Urothelium cell line (cell line): ENCODE data around the gene EIF4E2.

Experiments used
- DNase-seq: peaks from one replicate; pipeline ENCODE4 v3.0.0; 2011; ENCODE audit warnings: low spot score, mixed read lengths
- FAIRE-seq: peaks from 2 replicates; lab custom pipeline; 2011; peaks lifted over from hg19 to GRCh38; lab: Jason Lieb, UNC

The EIF4E2 gene

DNA sequence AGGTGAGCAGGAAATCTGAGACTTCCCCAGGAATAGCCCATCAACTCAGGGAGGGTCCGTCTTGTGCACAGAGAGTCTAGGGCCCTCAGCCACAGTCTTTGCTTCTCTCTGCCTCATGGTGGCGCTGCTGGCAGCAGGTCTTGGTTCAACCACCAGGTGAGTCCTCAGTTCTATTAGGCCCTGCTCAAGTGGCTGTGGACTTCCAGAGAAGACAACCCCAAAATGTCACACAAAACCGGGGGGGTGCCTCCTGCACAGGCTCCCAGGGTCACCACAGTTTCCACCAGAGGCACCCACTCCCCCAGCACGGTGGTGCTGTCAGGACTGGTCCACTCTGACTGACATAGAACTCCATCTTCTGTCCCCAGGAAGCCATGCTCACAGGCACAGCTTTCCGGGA is 13.4 kb upstream of the EIF4E2 start:
- no peak for FAIRE-seq
- no peak for DNase-seq

DNA sequence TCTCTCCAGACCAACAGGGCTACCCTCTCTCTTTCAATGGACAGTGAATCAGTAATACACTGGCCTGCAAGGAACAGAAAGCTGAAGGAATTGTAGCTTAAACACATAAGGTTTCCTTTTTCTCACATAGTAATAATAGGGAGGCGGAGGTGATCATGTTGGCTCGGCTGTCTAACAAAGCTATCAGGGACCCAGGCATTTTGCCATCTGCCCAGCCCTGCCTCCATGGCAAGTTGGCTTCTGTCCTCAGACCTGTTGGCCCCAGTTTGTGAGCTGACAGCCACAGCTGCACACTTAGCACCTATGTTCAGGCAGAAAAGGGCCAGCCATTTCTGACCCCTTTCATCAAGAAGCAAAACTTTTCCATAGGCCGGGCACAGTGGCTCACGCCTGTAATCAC is 13.0 kb upstream of the EIF4E2 start:
- DNase-seq (no peak), FAIRE-seq (no peak)

DNA sequence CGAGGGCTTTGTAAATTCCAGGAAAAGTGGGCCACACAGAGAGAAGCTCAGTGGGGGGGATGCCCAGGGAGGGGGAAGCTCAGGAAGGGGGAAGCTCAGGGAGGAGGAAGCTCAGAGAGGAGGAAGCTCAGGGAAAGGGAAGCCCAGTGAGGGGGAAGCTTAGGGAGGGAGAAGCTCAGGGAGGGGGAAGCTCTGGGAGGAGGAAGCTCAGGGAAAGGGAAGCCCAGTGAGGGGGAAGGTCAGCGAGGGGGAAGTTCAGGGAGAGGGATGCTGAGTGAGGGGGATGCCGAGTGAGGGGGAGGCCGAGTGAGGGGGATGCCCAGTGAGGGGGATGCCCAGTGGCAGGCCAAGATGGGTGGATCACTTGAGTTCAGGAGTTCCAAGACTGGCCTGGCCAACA is 11.8 kb upstream of the EIF4E2 start:
- FAIRE-seq (no peak), DNase-seq (no peak)

DNA sequence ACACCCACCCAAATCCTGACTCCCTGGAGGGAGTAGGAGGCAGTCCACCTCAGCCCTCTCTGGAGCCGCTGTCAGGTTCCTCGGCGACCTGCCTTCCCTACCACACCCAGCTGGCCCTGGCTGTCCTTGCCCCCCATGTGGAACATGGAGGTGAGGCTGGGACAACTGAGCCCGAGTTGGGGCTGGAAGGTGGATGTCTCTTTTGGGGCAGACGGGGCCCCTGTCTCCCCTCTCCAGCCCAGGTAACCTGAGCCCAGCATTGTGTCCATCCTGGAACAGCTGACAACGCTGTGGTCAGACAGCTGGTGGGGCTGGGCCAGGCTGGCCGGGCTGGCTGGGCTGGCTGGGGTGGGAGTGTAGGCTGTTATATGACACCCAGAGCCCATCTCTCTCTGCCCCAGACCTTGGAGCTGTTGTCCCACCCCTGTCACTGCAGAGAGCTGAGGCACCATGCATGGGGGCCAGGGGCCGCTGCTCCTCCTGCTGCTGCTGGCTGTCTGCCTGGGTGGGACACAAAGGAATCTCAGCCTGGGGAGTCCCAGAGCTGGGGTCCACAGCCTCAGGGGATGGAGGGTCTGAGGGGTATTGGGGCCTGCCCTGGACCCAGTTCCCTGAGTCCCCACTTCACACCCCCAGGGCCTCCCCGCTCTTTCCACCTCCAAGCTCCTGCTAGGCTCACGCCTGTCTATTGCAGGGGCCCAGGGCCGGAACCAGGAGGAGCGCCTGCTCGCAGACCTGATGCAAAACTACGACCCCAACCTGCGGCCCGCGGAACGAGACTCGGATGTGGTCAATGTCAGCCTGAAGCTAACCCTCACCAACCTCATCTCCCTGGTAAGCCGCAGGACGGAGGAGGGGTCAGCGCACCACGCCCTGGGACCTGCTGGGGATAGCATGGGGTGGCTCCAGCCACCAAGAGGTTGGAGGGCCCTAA is 10.9 kb upstream of the EIF4E2 start, which contains the start of gene CHRNG:
Gene CHRNG, plus strand, starts transcription at position 395 of the 934 bp plus-strand sequence. Its CDS starts 56 bp downstream, at position 451.
- DNase-seq (no peak), FAIRE-seq (no peak)

DNA sequence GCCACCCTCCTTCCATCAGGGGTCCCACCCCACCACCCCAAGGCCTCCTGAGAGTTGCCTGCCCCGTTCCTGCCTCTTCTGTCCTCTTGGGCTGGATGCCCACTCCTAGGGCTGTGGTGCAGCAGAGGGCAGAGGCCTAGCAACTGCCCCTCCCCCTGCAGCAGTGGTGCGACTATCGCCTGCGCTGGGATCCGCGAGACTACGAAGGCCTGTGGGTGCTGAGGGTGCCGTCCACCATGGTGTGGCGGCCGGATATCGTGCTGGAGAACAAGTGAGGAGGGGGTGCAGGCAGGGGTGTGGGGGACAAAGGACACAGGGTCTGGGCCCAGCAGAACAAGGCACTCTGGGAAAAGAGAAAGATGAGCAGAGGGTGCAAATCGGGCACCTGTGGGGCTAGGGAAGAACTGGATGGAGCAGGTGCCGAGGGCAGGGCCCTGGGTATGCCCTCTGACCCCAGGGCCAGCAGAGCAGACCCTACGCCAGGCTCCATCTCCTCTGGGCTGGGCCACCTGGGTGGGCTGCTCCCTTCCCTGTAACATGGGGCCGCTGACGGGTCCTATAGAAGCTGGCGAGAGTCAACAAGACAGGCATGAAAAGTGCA is 9.9 kb upstream of the EIF4E2 start:
- DNase-seq (no peak), FAIRE-seq (no peak)

DNA sequence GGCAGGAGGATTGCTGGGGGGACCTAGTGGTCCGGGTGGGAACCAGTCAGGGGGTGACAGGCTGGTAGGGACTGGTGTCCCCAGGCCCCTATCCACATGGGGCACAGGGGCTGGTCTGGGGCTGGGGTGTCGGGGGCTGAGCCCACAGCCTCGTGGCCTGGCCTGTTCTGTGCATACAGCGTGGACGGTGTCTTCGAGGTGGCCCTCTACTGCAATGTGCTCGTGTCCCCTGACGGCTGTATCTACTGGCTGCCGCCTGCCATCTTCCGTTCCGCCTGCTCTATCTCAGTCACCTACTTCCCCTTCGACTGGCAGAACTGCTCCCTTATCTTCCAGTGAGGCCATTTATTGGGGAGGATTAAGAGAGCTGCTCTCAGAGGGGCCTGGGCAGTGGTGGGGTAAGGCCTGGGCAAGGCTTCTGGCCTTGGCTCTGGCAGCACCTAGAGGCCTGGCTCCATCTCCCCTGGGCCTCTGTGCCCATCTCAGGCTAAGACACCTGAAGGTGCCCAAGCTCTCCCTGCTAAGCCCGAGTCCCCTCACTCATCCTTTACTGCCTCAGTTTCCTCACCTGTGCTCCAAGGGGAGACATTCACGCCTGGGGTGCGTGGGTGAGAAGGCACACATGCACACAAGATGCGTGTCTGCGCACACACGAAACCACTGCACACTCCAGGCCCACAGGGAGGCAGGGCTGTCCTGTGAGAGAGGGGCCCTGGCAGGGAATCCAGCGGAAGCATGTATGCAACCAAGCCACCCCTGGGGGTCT is 9.1 kb upstream of the EIF4E2 start:
- no peak for DNase-seq
- FAIRE-seq, result no peak

DNA sequence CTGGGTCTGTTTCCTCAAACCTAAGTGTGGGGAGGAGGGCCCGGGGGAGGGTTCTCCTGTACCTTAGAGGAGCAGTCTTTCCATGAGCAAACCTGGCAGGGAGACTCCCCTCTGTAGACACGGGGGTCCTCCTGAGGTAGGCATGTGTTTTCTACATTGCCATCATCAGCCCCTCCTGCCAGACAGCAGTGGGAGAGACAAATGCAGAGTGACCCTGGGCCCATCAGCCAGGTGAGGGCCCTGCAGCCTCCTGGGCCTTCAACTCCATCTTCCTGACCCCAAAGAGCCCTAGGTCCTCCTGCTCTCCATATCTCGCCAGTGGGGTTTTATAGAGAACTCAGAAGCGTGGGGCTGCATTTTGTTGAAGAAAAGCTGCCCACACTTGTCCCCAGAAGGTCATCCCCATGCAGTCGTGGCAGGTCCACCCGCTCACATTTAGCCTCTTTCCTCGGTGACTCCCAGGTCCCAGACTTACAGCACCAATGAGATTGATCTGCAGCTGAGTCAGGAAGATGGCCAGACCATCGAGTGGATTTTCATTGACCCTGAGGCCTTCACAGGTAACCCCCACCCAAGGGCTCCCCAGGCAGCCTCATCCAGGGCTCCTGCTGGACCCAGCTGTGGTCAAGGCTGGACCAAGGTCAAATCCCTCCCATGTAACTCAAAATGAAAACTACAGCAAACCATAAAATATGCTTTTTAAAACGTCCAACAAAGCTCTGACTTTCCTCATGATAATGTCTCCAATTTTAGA is 8.4 kb upstream of the EIF4E2 start:
- no peak for DNase-seq
- FAIRE-seq, result no peak

DNA sequence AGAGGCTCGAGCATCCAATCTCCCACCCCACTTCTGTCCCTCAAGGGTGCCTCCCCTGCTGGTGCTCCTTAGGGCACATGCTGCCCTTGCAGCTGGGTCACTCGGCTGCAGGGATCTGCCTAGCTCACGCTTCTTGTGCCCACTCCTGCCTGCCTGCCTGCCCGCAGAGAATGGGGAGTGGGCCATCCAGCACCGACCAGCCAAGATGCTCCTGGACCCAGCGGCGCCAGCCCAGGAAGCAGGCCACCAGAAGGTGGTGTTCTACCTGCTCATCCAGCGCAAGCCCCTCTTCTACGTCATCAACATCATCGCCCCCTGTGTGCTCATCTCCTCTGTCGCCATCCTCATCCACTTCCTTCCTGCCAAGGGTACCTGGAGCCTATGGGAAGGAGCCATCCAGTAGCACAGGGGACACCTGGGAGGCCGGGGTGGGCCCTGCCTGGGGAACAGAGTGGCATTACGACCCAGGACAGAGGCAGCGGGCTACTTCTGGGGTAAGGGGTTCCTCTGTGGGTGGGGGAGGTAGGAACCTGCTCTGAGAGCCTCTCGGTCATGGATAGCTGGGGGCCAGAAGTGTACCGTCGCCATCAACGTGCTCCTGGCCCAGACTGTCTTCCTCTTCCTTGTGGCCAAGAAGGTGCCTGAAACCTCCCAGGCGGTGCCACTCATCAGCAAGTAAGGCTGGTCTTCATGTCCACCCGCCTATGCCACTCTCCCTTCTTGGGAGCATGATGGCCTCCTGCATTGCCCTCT is 7.6 kb upstream of the EIF4E2 start:
- FAIRE-seq (no peak), DNase-seq (no peak)

DNA sequence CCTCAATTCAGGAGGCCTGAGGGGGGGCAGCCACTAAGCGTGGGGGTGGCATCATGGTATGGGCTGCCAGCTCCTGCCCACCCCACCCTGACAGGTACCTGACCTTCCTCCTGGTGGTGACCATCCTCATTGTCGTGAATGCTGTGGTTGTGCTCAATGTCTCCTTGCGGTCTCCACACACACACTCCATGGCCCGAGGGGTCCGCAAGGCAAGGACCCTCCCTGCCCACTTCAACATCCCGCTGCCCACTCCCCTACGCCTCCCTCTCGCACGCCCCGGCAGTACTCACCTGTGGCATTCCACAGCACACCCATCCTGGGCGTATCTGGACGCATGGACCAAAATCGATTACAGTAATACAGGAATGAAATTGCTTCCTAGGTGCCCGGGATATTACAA is 7.0 kb upstream of the EIF4E2 start:
- DNase-seq (no peak), FAIRE-seq (no peak)

DNA sequence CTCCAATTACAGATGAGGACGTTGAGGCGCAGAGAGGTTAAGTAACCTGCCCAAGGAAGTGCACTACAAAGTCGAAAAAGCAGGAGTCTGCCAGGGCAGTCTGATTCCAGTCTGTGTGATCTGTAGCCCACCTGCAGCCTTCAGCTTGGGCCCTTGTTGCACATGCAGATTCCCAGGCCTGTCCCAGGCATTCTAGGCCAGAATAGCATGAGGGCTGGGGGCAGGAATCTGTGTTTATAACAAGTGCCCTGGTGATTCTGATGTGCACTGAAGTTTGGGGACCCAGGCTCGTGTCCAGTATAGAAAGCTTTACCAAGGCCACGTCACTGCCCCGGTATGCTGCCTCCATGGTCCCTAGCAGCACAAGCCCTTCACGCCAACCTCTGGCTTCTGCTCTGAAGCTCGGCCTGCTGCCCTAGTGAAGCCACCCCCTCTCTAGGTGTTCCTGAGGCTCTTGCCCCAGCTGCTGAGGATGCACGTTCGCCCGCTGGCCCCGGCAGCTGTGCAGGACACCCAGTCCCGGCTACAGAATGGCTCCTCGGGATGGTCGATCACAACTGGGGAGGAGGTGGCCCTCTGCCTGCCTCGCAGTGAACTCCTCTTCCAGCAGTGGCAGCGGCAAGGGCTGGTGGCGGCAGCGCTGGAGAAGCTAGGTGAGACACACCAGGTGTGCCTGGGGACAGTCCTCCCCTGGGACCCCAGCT is 6.4 kb upstream of the EIF4E2 start:
- DNase-seq (no peak), FAIRE-seq (no peak)

DNA sequence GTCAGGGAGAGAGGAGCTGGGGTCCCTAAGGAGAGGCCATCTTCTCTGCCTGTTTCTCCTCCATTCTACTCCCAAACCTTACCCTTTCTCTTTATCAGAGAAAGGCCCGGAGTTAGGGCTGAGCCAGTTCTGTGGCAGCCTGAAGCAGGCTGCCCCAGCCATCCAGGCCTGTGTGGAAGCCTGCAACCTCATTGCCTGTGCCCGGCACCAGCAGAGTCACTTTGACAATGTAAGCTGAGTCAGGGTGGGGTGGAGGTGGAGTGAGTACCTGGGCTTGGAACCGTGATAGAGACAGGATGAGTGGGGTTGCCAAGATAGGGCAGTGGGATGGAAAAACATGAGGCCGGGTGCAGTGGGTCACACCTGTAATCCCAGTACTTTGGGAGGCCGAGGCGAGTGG is 5.8 kb upstream of the EIF4E2 start:
- DNase-seq (no peak), FAIRE-seq (no peak)

DNA sequence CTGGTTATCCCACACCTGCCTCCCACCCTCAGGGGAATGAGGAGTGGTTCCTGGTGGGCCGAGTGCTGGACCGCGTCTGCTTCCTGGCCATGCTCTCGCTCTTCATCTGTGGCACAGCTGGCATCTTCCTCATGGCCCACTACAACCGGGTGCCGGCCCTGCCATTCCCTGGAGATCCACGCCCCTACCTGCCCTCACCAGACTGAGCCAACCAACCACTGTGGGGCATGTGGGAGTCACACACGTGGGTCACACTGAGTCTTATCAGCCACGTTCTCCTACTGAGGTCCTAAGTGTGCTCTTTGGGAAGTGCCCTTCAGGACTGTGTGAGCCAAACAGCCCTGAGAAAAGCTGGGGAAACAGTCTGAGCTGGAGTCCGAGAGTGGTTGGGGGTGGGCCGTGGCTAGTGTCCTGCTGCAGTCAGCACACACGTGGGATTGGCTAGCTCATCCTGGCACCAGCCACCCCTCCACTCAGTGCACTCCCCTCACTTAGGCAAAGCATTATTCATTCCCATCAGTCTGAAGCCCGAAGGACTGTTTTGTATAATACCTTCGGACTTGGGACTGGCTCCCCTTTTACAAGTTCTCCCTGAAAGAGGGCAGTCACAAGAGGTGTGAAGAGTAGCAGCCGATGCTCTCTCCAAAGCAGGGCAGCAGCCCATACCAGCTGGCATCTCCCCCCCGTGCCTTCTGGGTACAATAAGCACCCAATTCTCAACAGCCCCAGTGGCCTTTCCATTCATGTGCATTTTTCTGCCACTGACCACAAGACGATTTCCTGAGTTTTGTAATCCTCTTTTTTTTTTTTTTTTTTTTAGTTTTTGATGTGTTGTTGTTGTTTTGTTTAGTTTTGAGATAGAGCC is 4.7 kb upstream of the EIF4E2 start:
- DNase-seq (no peak), FAIRE-seq (no peak)

DNA sequence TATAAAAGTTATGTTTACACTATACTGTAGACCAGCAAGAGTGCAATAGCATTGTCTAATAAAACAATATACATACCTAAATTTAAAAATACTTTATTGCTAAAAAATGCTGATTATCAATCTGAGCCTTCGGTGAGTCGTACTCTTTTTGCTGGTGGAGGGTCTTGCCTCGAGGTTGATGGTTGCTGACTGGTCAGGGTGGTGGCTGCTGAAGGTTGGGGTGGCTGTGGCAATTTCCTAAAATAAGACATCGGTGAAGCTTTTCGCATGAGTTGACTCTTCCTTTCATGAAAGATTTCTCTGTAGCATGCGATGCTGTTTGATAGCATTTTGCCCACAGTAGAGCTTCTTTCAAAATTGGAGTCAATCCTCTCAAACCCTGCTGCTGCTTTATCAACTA is 2.5 kb upstream of the EIF4E2 start:
- DNase-seq, result no peak
- FAIRE-seq, result no peak

DNA sequence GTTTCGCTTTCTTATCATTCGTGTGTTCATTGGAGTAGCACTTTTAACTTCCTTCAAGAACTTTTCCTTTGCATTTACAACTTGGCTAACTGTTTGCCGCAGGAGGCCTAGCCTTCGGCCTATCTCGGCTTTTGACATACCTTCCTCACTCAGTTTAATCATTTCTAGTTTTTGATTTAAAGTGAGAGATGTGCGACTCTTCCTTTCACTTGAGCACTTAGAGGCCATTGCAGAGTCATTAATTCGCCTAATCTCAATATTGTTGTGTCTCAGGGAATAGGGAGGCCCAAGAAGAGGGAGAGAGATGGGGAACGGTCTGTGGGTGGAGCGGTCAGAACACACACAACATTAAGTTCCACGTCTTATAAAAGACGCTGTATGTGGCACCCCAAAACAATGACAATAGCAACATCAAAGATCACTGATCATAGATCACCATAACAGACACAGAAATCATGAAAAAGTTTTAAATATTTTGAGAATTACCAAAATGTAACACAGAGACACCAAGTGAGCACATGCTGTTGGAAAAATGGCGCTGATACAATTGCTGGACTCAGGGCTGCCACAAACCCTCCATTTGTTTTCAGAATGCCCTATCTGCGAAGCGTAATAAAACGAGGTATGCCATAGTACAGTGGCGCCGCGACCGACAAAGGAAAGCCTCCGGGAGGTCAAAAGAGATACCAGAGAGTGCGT is 685 bp upstream of the EIF4E2 start:
- FAIRE-seq (no peak), DNase-seq (no peak)

DNA sequence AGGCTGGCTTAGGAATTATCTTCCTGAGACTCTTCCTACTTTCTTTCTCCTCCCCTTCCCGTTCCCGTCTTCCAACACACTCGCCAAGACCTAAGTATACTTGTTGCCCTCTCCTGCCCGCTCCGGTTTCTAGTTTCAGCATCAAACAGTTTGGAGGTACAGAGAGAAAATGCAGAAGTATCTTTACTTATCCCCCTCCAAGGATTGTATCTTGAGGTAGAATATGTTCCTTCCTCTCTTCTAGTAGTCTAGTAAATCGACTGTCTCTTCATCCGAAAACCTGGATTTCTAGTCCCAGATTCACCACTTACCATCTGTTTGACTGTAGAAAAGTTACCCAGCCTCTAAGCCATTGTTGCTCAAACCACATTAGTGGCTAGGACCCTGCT is 755 bp downstream of the EIF4E2 start:
- DNase-seq (no peak), FAIRE-seq (no peak)

DNA sequence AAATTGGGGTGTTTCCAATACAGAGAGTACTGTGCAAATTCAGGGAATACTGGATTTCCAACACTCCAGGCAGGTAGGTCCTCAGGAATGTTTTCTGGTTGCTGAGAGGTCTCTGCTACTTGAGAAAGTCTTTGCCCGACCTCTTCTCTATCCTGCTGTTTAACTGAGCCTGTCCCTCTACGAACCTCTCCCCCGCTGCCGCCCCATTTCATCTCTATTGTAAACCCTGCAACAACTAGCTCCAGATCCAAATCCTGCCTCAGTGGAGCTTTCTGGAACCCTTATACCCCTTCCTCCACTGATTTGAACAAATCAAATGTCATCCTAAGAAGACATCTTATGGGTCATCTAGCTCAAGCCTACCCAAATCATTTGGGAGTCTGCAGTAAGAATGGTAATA is 1.3 kb downstream of the EIF4E2 start:
- no peak for FAIRE-seq
- no peak for DNase-seq

DNA sequence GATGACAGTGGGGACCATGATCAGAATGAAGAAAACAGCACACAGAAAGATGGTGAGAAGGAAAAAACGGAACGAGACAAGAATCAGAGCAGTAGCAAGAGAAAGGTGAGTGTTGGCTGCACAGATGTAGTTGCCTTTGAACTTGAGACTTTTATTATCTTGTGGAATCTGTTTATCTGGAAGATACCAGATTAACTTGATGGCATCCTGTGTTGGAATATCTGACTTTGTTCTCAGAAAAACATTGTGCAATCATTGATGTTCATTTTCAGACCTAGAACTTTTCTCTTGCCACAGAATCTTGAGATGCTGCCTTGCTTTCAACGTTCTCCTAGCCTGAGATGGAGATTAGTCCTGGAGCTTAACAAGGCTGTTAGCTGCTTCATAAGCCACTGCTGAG is 5.9 kb downstream of the EIF4E2 start:
- DNase-seq, result no peak
- FAIRE-seq, result no peak

DNA sequence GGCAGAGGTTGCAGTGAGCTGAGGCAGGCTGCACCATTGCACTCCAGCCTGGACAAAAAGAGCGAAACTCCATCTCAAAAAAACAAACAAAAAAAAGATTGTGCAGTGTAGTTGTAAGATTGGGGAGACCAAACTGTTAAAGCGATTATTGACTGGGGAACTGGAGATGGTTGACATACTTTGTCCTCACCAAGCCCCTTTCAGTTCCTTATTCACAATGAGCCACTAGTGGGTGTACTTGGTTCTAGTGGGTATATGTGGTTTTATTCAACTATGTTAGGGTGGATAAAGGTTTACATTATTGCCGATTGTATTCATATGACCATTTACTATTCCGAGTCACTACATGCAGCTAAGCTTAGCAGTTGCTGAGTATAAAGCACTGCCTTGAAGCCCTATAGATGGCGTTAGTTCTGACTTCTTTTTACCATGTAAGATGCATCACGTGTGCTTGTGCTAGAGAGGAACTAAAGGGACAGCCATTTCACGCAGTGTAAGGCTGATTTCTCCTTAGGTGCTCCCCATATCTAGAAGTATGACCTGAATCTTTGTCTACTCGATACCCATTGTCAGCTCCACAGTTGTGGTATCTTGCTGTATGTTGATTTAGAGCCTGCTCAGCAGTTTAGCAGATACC is 12.1 kb downstream of the EIF4E2 start:
- DNase-seq, result no peak
- no peak for FAIRE-seq
